Astrocyte (in vitro differentiated cells and primary cell): ENCODE results near the gene CACNG7. TPM values are rescaled to one million over a fixed set of nuclear protein-coding genes. Genes with fewer than 3 reads are reported as not detected.

Experiments
- DNase-seq: peaks from one replicate; pipeline ENCODE4 v3.0.0-alpha.2; 2010; ENCODE audit warnings: low read depth
- FAIRE-seq: peaks from 2 replicates; lab custom pipeline; 2011; peaks lifted over from hg19 to GRCh38; lab: Jason Lieb, UNC
- H2AFZ ChIP-seq: 2 replicates; pipeline ENCODE4 v1.6.0; 2012; ENCODE audit warnings: low read depth, low read length, inconsistent platforms
- H3K27ac ChIP-seq: 2 replicates; pipeline ENCODE4 v1.5.1; 2011; ENCODE audit warnings: low read depth, low read length, inconsistent platforms
- H3K27me3 ChIP-seq: 2 replicates; pipeline ENCODE4 v1.6.0; 2011; ENCODE audit warnings: low read length, inconsistent platforms; ENCODE audit not compliant: insufficient read depth
- H3K36me3 ChIP-seq: 2 replicates; pipeline ENCODE4 v1.5.1; 2011; ENCODE audit warnings: low read length, inconsistent platforms; ENCODE audit not compliant: insufficient read depth
- H3K4me1 ChIP-seq: 2 replicates; pipeline ENCODE4 v1.5.1; 2011; ENCODE audit warnings: low read length, inconsistent platforms; ENCODE audit not compliant: insufficient read depth
- H3K4me2 ChIP-seq: 2 replicates; pipeline ENCODE4 v1.6.0; 2012; ENCODE audit warnings: low read length, inconsistent platforms
- H3K4me3 ChIP-seq: 2 replicates; pipeline ENCODE4 v1.5.1; 2011; ENCODE audit warnings: low read depth, mild to moderate bottlenecking, low read length, inconsistent platforms; ENCODE audit not compliant: insufficient read depth
- H3K79me2 ChIP-seq: 2 replicates; pipeline ENCODE4 v1.6.0; 2012; ENCODE audit warnings: mild to moderate bottlenecking, low read length, inconsistent platforms; ENCODE audit not compliant: insufficient read depth
- H3K9ac ChIP-seq: 2 replicates; pipeline ENCODE4 v1.6.0; 2012; ENCODE audit warnings: mild to moderate bottlenecking, low read length, inconsistent platforms
- H3K9me3 ChIP-seq: 2 replicates; pipeline ENCODE4 v1.5.1; 2012; ENCODE audit warnings: low read depth, mild to moderate bottlenecking, low read length, inconsistent platforms; ENCODE audit not compliant: insufficient read depth
- H4K20me1 ChIP-seq: 2 replicates; pipeline ENCODE4 v1.6.0; 2012; ENCODE audit warnings: low read length, inconsistent platforms; ENCODE audit not compliant: insufficient read depth
- H3K27ac Mint-ChIP-seq: one replicate; pipeline ENCODE4 v1.8.0; 2021; ENCODE audit warnings: mild to moderate bottlenecking, mixed read lengths; ENCODE audit not compliant: unreplicated experiment
- H3K27me3 Mint-ChIP-seq: one replicate; pipeline ENCODE4 v1.8.0; 2021; ENCODE audit warnings: low read depth, mixed read lengths; ENCODE audit not compliant: unreplicated experiment
- H3K36me3 Mint-ChIP-seq: one replicate; pipeline ENCODE4 v1.8.0; 2021; ENCODE audit warnings: low read depth, mixed read lengths; ENCODE audit not compliant: unreplicated experiment
- H3K4me1 Mint-ChIP-seq: one replicate; pipeline ENCODE4 v1.8.0; 2021; ENCODE audit warnings: low read depth, mixed read lengths; ENCODE audit not compliant: unreplicated experiment
- H3K4me3 Mint-ChIP-seq: one replicate; pipeline ENCODE4 v1.8.0; 2021; ENCODE audit warnings: mild to moderate bottlenecking, moderate library complexity, mixed read lengths; ENCODE audit not compliant: unreplicated experiment
- H3K9me3 Mint-ChIP-seq: one replicate; pipeline ENCODE4 v1.8.0; 2021; ENCODE audit warnings: mild to moderate bottlenecking, mixed read lengths; ENCODE audit not compliant: unreplicated experiment
- CTCF ChIP-seq: IDR thresholded peaks from 2 replicates; pipeline ENCODE4 v1.5.1; 2011; ENCODE audit warnings: low read depth, mild to moderate bottlenecking, inconsistent platforms, low read length, moderate library complexity; ENCODE audit not compliant: insufficient read depth
- EZH2 ChIP-seq: IDR thresholded peaks from 2 replicates; pipeline ENCODE4 v1.6.1; 2012; ENCODE audit warnings: mild to moderate bottlenecking, low read length, inconsistent platforms; ENCODE audit not compliant: insufficient read depth
- total RNA-seq: library from RNA; stranded (reverse); gene quantifications from 2 replicates; pipeline ENCODE4 v1.2.1, GENCODE V29; 2021

The CACNG7 gene
- total RNA-seq, 1 donor from 2014 or later, result 3.5 TPM

GRCh38 chr19:53915000-53915399 is 5.9 kb downstream of the CACNG7 start:
- Histone ChIP-seq H3K27me3 (peaks cover 14% of the 10 kb centered on the region), H3K9ac (no peak overlapping the region), H2AFZ (no peak overlapping the region), H3K4me1 (no peaks in the 10 kb centered on the region), H3K27ac (no peak overlapping the region), H3K4me2 (no peak overlapping the region), H3K36me3 (no peaks in the 10 kb centered on the region), H3K4me3 (no peak overlapping the region), H4K20me1 (no peaks in the 10 kb centered on the region), H3K79me2 (no peaks in the 10 kb centered on the region), H3K9me3 (no peaks in the 10 kb centered on the region)
- Mint-ChIP-seq H3K27me3 (peaks cover 29% of the 10 kb centered on the region), H3K36me3 (peaks cover 6% of the 10 kb centered on the region), H3K9me3 (no peaks in the 10 kb centered on the region), H3K27ac (no peak overlapping the region), H3K4me1 (peaks cover 4% of the 10 kb centered on the region), H3K4me3 (no peak overlapping the region)
- no peak for TF ChIP-seq EZH2
- no peak for TF ChIP-seq CTCF
- DNase-seq (no peak), FAIRE-seq (no peak)

- no peak overlapping the region for H2AFZ ChIP-seq
- Mint-ChIP-seq H3K27ac (no peak overlapping the region), H3K36me3 (peaks cover 6% of the 10 kb centered on the region), H3K27me3 (peaks cover 20% of the 10 kb centered on the region), H3K9me3 (no peaks in the 10 kb centered on the region), H3K4me1 (no peaks in the 10 kb centered on the region), H3K4me3 (no peak overlapping the region)
- FAIRE-seq (no peak), DNase-seq (no peak)
- no peaks in the 10 kb centered on the region for H3K36me3 ChIP-seq
- no peaks in the 10 kb centered on the region for H3K9me3 ChIP-seq
- peaks cover 7% of the 10 kb centered on the region for H3K27me3 ChIP-seq
- H3K4me1 ChIP-seq, result no peaks in the 10 kb centered on the region
- no peak overlapping the region for H3K27ac ChIP-seq
- H4K20me1 ChIP-seq, result no peaks in the 10 kb centered on the region
- TF ChIP-seq EZH2 (no peak), CTCF (no peak)
- no peak overlapping the region for H3K9ac ChIP-seq
- no peak overlapping the region for H3K4me2 ChIP-seq
- H3K4me3 ChIP-seq, result no peak overlapping the region
- no peaks in the 10 kb centered on the region for H3K79me2 ChIP-seq
Measured at GRCh38 chr19:53916004-53916403, 6.9 kb downstream of the CACNG7 start.

- Histone ChIP-seq H3K27ac (no peak overlapping the region), H3K4me1 (no peaks in the 10 kb centered on the region), H3K4me3 (no peak overlapping the region), H3K9me3 (no peaks in the 10 kb centered on the region), H4K20me1 (no peaks in the 10 kb centered on the region), H3K4me2 (no peak overlapping the region), H3K36me3 (no peaks in the 10 kb centered on the region), H3K9ac (no peak overlapping the region), H3K79me2 (no peaks in the 10 kb centered on the region), H3K27me3 (no peaks in the 10 kb centered on the region), H2AFZ (no peak overlapping the region)
- no peaks in the 10 kb centered on the region for H3K4me1 Mint-ChIP-seq
- no peaks in the 10 kb centered on the region for H3K9me3 Mint-ChIP-seq
- no peak overlapping the region for H3K4me3 Mint-ChIP-seq
- no peak for TF ChIP-seq EZH2
- TF ChIP-seq CTCF, result no peak
- FAIRE-seq (no peak), DNase-seq (no peak)
- peaks cover 7% of the 10 kb centered on the region for H3K27me3 Mint-ChIP-seq
- peaks cover 4% of the 10 kb centered on the region for H3K36me3 Mint-ChIP-seq
- H3K27ac Mint-ChIP-seq, result no peak overlapping the region
Measured at GRCh38 chr19:53917356-53917755, 8.3 kb downstream of the CACNG7 start.
